GM18517 (cell line): ENCODE data around the gene CTR9.

Experiments
- ATAC-seq: cut with Tn5 transposase; IDR thresholded peaks from one replicate; pipeline ENCODE4 v1.9.1; 2021; ENCODE audit warnings: mild to moderate bottlenecking, moderate library complexity; ENCODE audit not compliant: unreplicated experiment

The CTR9 gene

GRCh38 chr11:10742460-10743208 lies 8.4 kb upstream of the CTR9 start:
- no peak for ATAC-seq

GRCh38 chr11:10743354-10744000 lies 7.6 kb upstream of the CTR9 start:
- ATAC-seq, result no peak

- no peak for ATAC-seq
These were observed 6.8 kb upstream of the CTR9 start for GRCh38 chr11:10744206-10744605.

GRCh38 chr11:10746871-10747270 lies 4.2 kb upstream of the CTR9 start:
- ATAC-seq, result no peak

GRCh38 chr11:10747733-10748132 lies 3.3 kb upstream of the CTR9 start:
- ATAC-seq, result no peak

- no peak for ATAC-seq
These were observed 1.6 kb upstream of the CTR9 start for GRCh38 chr11:10749476-10749875.

GRCh38 chr11:10751581-10751940 lies 515 bp downstream of the CTR9 start:
- ATAC-seq, result peak; percentile 12

- ATAC-seq, result no peak
These were observed 1.0 kb downstream of the CTR9 start for GRCh38 chr11:10752061-10752460.

- no peak for ATAC-seq
These were observed 1.4 kb downstream of the CTR9 start for GRCh38 chr11:10752486-10752885.

GRCh38 chr11:10758957-10759356 lies 7.9 kb downstream of the CTR9 start:
- no peak for ATAC-seq

GRCh38 chr11:10761085-10761698 lies 10.1 kb downstream of the CTR9 start:
- no peak for ATAC-seq

- ATAC-seq, result peak; percentile 81
These were observed 11.1 kb downstream of the CTR9 start for GRCh38 chr11:10762185-10762584.

- no peak for ATAC-seq
These were observed 11.9 kb downstream of the CTR9 start for GRCh38 chr11:10762913-10763421.

GRCh38 chr11:10763766-10764165 lies 12.7 kb downstream of the CTR9 start:
- ATAC-seq, result no peak

GRCh38 chr11:10764412-10764811 lies 13.4 kb downstream of the CTR9 start:
- ATAC-seq, result no peak

- no peak for ATAC-seq
These were observed 19.7 kb downstream of the CTR9 start for GRCh38 chr11:10770626-10771254.

GRCh38 chr11:10771457-10771856 lies 20.4 kb downstream of the CTR9 start:
- no peak for ATAC-seq

- ATAC-seq, result no peak
These were observed 23.8 kb downstream of the CTR9 start for GRCh38 chr11:10774811-10775210.

GRCh38 chr11:10777393-10777793 lies 26.3 kb downstream of the CTR9 start:
- ATAC-seq, result no peak

- no peak for ATAC-seq
These were observed 26.8 kb downstream of the CTR9 start for GRCh38 chr11:10777806-10778205.

- ATAC-seq, result no peak
These were observed 27.3 kb downstream of the CTR9 start for GRCh38 chr11:10778217-10778970.
